Neural progenitor cell (in vitro differentiated cells): Measurements from ENCODE around the gene ARAP3.

Experiments used
- CTCF ChIP-seq: fragments of 200-600 bp; sonication (generic); IDR thresholded peaks from 2 replicates; pipeline ENCODE4 v1.5.1; 2017; ENCODE audit warnings: antibody characterized with exemption, mild to moderate bottlenecking
- EZH2 ChIP-seq: fragments of 200-600 bp; sonication (generic); IDR thresholded peaks from 2 replicates; pipeline ENCODE4 v1.6.1; 2017; ENCODE audit warnings: antibody characterized with exemption, mild to moderate bottlenecking, moderate library complexity

GRCh38 chr5:141707510-141707909, 25.5 kb upstream of the ARAP3 start:
- no peak for TF ChIP-seq EZH2
- no peak for TF ChIP-seq CTCF
